Measurements from ENCODE around the gene CUEDC1. TPM values are rescaled to one million over a fixed set of nuclear protein-coding genes. Genes with fewer than 3 reads are reported as not detected.
"Not testable (repeated sequence)": the region's sequence is repeated elsewhere in the genome, so short reads cannot be mapped to it uniquely, and the experiment has no call there.

The CUEDC1 gene
- polyA plus RNA-seq, 1 donor = 42.2 TPM

DNA sequence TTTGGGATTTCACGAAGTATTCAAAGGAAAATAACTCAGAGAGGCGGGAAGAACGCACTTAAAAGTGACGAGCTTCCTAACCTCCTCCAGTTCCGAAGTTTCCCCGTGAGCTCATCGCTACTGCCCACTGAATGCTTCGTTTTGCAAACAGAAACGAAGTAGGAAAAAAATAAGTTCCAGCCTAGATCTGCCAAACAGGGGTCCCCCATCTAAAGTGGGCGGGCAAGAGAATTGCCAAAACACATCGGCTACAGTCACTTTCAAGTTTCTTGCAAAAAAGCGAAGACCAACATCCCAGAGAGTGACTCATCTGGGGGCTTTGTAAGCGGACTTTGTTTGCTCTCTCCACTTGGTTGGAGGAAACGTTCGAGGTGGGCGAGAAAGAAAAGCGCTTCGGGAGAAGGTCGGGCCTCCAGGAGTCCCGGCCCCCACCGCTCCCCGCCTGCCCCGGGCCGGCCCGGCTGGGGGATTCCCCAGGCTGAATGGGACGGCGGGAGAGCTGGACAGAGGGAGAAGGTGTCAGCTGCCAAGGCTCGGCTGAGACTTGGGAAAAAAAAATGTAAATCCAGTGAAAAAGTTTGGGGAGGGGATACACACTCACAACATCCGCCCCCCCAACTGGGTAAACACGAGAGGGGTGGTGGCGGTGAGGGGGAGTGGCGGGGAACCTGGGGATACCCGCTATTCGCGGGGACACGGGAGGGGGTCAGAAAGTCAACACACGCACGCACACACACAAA lies 31.8 kb upstream of the CUEDC1 start:
- DNase-seq = peak; percentile 61

DNA sequence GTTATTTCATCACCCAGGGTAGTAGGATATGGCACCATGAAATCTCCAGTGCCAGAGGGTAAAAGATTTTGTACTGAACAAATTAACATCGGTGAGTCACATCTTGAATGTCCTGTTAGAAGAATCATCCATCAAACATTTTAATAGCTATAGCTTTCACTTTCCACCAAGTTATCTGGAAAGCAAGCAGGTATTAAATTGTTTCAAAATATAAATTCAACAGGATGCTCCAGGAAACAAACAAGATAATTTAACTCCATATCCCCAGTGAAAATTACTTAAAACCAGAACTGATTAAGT lies 30.4 kb upstream of the CUEDC1 start:
- DNase-seq = no peak

DNA sequence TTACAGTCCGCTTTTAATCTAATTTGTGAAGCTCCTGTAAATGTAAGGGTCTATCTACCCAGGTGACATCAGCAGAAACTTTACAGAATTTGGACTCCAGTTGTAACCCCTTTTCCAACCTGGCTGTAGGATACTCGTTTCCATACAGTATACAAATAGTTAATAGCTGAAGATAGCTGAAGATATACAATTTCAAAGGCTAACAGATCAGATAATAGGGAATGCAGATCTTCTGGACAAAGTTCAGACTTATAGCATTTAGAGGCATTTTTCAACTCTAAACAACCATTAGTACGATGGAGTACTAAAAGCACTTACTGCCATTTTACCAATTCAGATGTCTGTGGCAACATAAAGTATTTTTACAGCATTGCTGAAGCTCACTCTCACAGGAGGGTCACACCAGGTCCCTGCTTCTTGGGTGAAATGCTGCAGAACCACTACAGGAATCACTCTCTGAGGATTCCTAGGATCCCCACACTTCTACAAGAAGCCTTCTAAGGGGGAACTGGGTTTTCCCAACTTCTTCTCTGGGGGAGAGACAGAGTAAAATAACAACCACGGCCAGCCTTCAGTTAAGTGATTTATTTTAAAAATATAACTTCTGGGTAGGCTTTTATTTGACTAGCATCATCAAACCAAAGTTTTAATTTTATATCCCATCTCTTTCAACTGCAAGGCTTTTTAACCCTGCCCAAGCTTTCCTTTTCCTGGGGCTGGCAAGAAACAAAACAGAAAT lies 29.9 kb upstream of the CUEDC1 start:
- no peak for DNase-seq

DNA sequence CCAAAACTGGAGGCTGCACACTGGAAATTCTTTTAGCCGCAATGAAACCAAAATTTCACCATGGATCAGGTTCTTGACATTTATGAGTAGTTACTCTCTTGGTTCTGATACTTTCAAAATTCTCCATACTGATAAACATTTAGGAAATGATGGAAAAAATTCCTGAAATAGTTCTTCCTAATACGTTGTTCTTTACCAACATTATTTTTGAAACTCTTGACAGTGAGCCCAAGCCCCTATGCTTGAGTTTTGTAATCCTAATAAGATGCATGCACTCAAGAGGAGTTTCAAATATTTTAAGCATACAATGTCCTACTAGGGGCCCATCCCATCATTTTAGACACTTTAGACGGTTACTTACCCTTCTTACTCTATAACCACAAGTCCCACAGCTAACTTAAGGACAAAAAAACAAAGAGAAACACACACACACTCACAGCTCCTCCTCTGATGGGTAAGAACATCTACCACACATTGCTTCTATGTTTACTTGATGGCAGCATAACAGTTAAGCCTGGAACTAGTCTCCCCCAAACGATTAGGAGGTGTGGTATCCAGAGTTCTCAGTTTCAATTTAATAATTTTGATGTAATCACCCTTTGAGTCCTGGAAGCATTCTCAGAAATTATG lies 29.2 kb upstream of the CUEDC1 start:
- DNase-seq = no peak

DNA sequence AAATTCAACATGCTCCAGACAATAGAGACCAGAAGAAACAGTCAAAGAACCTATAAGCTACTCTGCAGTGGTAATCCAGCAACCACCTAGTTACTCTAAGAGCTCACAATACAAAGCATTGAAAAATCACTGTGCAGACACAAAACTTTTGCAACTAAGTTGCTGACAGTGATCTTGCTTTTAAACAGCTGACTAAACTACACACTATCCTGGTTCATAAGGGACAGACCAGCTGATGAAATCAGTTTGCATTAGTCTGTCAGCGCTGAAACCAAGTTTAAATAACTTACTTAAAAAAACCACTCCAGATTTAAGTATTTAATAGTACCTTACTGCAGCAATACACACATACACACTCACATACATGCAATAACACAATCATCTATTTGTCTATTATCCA lies 28.2 kb upstream of the CUEDC1 start:
- no peak for DNase-seq

DNA sequence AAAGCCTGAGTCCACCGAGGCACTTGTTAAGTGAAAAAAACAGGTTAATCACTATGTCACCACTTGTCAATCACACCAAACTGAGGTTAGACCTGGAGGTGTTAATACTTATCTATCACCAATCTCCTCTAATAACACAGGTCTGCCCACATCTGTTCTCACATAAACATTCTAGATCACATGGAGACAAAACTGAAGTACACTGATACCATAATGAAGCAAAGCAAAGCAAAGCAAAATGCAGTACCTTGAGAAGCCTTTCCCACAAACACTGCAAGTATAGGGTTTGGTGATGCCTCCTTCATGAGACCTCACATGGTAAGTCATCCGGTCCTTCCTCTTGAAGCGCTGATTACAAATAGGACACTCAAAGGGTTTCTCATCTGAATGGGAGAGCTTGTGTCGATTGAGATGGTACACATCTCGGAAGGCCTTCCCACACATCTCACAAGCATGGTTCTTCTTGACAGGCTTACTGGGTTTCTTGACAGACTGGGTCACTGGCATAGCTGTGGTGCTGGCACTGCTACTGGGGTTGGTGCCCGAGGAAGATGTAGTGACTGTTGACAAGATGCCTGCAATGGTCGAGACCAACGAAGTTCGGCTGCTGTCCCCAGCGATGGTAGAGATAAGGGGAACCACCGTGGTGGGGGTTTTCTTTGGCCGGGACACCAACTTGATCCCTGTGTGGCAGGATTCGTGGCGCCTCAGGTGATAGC lies 27.4 kb upstream of the CUEDC1 start:
- no peak for DNase-seq

DNA sequence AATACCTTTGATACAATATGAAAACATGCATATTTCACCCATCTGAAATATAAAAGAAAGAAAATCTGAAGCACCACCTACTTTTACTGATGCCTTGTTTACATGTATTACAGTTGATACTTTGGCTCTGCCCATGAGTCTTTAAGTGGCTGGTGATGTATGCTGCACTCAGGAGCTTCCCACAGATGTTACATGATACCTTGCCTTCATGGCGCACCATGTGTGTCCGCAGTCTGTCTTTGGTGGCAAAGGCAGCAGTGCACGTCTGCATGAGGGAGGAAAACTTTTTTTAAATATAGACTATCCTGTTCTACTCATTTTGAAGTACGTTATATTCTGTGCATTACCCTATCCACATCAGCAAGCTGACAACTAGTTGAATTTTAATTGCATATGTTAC lies 25.3 kb upstream of the CUEDC1 start:
- no peak for DNase-seq

DNA sequence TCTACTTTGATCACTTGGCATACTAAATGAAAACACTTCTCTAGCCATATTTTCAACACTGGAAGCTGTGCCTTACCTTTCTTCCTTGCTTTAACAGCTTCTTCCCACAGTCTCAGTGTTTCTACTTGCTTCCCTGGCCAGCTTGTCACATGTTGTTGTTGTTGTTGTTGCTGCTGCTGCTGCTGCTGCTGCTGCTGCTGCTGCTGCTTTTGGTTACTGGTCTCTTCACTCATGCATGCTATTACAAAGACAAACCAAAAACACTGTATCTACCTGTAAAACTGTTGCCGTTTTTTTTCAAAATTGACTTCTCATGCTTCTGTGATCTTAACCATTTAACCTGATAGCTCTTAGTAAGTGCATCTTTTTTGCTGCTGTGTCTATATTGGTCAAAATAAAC lies 23.9 kb upstream of the CUEDC1 start:
- no peak for DNase-seq

DNA sequence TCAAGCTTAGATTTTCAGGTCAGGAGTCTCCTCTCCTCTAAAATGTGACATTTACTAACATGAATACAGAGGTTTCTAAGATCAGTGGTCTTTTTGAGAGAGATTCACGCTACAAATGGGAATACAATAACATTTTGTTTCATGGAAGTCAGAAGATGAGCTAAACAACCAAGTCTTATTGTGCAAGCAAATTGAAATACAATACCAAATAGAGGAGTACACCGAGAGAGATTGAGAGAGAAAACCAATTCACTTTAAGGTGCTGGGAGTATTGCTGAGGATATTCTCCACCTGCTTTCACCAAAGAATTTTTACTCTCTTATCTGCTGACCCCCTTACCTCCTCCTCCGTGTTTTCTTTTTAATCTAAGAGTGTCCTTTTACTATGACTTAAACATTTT lies 21.4 kb upstream of the CUEDC1 start:
- DNase-seq = no peak

DNA sequence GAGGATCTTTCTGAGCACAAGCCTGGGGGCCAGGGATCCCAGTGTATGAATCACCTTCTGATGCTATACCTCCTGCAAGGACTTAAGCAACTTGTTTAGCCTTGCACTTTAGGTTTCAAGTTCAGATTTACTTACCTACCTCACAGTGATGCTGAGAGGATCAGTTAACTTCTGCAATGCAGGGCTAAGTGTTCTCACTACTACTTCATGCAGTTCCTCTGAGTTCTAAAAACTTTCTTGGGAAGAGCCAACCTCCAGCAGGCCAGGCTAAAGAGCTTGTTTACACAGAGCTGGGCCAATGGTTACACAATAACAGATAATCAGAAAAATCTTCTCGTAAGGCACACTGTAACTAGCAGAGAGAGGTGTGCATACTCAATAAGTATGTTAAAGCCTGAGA lies 19.8 kb upstream of the CUEDC1 start:
- DNase-seq = no peak

DNA sequence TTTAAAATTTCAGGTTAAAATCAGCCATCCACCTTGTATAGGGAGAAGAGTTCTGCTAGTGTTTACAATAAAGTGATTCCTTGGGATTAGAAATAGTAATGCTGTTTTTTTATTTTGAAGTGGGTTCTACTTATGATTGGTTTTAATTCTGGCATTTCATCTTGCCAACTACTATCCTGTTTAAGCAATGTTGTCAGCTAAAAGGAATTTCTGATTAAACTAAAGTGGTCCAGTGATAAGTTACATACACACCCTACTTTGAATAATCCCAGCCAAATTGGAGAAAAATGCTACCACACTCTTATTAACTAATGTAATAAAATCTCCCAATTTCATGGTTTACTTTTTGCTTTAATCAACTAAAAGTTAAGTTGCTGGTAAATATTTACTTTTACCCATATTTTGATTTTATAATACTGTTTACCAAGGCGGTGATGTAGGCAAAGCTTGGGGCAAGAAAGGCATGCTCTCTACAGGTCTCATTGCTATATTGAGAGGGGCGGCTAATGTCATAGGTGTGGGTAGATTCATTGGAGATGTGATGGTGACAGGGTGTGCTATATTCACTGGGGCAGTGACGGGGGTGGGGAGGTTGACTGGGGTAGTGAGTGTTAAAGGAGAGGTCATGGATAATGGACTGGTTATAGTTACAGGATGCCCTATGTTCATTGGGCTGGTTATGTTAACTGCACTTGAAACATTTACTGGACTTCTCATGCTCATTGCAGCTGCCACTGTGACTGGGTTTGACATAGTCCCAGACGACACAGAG lies 19.0 kb upstream of the CUEDC1 start:
- DNase-seq = not testable (repeated sequence)

DNA sequence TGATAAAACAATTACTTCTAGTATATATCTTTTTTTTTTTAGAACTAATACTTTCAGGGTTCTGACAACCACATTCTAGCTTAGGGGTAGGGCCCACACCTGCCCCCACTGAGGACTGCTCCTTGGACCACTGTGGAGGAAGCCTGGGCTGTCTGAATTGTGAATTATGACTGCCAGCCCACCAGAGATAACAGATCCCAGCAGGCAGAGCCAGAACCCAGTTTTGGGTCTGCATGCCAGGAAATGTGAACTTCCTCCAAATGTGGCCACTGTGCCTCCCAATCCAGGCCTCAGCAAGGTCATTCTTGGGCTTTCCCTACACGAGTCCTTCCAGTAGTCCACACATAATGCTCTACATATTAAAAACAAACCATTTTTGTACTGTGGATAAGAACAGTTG lies 16.9 kb upstream of the CUEDC1 start:
- no peak for DNase-seq

DNA sequence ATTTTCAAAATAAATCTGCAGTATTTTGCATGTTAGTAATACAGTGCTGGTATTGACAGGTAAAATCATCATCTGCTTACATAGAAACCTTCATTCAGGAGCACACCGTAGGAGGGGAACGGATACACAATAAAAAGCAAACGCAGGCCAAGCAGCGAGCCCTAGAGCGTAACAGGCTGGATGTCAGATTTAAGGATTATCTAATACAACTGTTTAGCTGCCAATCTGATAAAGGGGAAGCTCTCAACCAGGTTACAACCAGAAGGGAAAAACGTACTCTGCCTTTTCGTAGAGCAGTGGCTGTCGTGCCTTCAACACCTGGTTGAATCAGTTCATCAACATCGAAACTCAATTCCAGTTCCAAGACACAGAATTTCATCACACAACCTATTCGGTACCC lies 16.4 kb upstream of the CUEDC1 start:
- DNase-seq = no peak

DNA sequence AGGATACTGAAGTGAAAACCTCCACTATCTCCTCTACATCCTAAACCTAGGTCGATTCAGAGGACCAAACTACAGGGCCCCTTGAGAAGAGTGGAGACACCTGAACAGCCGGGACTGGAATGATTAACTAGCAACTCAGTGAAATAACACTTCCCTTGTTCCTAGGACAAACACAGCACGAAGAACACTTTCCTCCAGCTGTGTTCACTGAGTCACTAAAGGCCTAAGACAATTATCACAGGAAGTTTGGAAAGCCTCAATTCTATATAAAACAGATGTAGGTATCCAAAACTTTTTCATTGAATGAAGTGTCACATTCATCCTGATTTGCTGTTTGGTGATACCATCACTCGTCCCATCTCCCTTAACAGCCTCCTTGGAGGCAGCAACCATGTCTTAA lies 15.5 kb upstream of the CUEDC1 start:
- no peak for DNase-seq

DNA sequence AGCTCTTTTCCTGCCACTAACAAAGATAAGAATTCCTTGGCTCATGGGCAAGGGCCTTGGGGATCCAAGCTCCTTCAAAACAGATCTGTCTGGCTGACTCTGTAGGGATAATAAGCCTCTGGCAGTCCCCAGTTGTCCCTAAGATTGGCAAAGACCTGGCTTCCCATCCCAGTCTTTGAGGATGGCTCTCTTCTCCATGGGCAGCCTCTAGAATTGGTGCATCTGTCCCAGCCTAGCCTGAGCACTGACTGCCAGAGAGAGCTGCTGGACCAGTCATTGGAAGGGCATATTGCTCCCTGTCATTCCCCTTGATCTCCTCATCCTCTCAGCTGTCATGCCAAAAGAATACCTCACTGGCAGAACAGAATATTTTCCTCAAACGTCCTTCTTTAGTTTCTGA lies 13.2 kb upstream of the CUEDC1 start:
- DNase-seq = no peak

DNA sequence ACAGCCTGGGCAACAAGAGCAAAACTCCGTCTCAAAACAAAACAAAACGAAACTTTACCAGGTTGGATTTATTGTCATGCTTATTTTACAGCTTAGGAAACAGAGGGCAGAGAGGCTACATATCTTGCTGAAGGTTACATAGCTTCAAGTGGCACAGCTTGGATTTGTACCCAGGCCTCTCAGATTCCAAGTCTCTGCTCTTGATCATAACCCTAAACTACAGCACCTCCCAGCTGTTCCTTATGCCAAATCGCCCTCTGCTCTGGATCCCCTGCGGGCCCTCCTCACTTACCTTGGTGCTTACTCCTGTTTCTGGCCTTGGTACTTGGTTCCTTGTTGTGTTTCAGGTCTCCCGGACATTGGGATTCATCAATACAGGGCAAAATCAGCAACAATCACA lies 11.7 kb upstream of the CUEDC1 start:
- DNase-seq = no peak

DNA sequence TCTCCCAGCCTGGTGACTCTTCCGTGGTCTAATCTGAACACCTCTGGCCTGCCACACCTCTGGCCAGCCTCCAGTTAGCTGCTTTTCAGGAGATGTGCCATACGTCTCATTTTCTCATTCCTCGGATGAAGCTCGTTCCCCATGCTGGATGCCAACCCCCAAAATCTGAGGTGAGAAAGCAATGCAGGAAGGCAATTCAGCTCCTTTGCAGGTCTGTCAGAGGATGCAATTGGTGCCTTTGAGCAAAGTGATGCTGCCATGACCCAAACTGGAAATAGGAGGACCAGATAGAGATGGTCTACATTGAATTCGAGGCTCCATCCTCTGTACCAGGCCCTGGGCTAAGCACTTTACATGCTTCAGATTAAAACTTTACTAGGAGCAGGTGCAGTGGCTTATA lies 11.0 kb upstream of the CUEDC1 start:
- no peak for DNase-seq

DNA sequence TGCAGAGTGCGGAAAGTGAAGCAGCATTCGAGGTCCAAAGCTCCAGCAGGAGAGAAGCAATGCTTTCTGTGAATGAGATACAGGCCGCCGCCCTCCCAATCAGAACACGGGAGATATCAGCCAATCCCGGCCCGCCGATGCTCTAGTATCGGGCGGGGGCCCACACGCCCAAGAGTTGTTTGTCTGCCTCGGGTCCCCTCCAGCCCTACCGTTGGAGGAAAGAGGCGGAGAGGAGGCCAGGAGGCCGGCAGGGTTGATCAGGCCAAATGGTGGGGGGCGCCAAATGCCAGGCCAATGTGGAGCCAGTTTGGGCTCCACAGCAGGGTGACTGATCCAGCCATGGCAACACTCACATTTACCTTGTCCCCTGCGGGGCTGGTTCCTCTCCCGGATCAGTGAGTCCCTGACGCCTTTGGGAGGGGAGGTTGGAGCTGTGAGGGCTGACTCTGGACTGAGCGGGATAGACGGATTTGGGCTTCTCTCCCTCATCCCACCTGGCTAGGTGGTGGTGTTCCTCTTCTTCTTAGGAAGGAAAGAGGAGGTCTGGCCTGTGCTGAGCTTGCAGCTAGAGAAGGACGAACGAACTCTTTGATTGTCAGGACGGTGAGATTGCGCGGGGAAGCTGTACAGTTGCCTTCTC lies 10.4 kb upstream of the CUEDC1 start:
- DNase-seq = no peak

DNA sequence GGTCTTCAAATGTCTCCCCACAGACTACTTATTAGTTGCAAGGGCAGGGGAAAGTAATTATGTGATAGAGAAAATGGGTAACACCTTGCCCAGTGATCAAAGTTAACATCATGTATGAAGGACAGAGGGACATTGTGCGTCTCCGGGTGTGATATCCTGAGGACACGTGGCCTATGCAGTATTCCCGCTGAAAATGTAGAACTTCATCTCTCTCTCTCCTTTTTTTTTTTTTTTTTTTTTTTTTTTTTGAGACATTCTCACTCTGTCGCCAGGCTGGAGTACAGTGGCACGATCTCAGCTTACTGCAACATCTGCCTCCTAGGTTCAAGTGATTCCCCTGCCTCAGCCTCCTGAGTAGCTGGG lies 7.9 kb upstream of the CUEDC1 start:
- DNase-seq = no peak

DNA sequence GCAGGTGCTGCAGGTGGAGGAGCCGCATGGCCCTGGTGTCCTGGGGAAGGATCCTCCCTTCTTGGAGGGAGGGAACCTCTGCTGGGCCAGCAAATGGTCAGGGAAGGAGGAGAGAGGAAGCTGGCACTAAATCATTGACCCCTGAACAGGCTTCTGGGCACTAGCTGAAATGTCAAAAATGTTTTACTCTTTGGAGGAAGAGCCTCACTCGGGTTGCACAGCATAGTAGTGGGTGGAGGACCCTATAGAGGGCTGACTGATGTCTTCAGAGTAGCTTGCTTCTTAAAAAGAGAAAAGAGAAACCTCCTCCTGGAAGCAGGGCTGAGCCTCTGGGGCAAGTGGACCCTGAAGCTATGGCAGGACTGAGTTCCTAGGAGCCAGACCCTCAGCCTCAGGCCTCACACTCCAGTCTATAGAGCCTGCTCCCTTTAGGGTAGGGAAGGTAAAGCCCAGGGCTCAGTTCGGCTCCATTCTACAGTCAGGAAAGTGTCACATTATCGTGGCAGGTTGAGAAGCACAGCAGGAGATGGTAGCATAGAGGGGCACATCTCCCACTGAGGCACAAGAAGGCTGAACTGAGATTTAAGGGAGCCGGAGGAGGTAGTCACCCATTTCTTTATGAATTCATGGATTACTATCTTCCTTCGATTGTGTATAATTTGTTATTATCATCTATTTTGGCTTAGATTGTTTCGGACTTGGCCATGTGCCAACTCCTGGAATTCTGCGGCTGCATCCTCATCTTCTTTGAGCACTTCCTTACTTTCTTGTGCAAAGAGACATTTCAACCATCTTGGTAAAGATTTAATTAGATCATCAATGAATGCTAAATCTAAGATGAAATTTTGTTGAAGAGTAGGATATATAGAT lies 7.3 kb upstream of the CUEDC1 start:
- DNase-seq = no peak

DNA sequence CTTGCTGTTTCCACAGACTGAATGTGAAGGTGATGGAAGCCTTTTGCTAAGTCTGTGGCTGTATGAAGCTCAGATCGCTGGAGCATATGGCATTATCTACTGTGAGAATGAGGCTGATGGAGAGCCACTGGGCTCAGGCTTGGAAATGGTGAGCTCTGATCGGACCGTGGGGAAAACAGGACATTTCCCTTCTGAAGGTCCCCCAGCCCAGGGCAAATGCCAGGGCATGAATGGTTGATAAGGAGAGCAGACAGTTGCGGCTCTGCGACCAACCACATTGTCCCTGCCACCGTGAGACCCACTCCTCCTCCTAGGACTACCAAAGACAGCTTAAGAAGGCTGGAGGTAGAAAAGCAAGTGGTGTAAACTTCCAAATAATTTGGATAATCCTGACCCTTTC lies 4.7 kb upstream of the CUEDC1 start:
- DNase-seq = no peak

Measured in left kidney (tissue), 2 donors.